Stimulated activated CD4-positive, alpha-beta T cell treated with anti-CD3 and anti-CD28 coated beads, Interleukin-12 subunit alpha, Interleukin-12 subunit beta, amount 100 ng/mL, for 24 hours (primary cell): ENCODE data around the gene UCKL1.
A peak's percentile ranks its signal among the peaks of the same experiment; 100 is the strongest.
"Not testable (repeated sequence)": the region's sequence is repeated elsewhere in the genome, so short reads cannot be mapped to it uniquely, and the experiment has no call there.

Source experiments
- DNase-seq, 2 experiments: peaks; one replicate each; pipeline ENCODE4 v3.0.0-alpha.2; 2020; ENCODE audit warnings: low read depth in 2 of 2

UCKL1 gene

GRCh38 chr20:63944078-63944941 lies 11.9 kb downstream of the UCKL1 start:
- no peak for DNase-seq

DNA sequence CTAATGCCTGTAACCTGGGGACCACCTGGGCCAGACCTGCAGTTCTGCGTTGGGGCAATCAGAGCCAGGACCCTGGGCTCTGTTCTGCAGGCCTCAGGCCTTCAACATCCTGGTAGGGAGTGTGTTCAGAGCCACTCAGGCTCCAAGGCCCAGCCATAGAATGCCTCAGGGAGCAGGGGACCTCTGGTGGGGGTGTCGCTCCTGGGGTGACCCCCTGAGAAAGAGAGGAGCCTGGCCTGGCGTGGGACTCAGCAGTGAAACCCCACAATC lies 12.5 kb downstream of the UCKL1 start:
- no peak for DNase-seq

DNA sequence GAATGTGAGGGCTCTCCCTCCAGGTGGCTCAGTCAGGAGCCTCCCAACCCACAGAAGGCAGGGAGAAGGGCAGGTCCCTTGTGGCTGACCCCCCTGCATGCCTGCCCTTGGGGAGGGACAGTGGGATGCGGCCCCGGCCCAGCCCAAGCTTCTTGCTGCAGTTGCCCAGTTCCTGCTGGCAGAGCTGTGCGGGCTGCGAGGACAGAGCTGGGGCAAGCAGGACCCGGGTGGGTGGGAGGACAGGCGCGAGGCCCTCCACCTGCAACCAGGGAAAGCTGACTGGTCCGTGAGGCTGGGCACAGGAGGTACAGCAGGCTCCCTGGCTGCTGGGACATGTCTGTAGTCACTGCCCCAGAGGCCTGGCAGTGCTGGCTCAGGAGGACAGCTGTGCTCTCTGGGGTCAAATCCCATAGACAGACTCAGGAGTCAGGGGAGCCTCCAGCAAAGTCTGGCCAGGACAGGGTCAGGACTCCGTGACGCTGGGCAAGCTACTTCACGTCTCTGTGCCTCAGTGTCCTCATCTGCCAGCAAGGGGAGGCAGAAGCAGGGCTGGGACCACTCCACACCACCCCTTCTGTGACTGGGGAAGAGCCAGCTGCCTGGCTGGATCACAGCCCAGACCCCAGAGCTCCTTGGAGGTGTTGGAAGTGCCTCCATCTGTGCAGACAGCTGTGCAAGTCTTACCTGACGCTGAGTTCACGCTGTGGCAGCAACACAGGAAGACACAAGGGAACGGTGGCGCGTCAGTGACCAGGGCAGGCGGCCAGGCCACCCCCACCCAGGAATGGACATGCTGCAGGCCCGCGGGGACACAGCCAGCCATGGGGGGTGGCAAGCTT lies 13.0 kb downstream of the UCKL1 start:
- no peak for DNase-seq

DNA sequence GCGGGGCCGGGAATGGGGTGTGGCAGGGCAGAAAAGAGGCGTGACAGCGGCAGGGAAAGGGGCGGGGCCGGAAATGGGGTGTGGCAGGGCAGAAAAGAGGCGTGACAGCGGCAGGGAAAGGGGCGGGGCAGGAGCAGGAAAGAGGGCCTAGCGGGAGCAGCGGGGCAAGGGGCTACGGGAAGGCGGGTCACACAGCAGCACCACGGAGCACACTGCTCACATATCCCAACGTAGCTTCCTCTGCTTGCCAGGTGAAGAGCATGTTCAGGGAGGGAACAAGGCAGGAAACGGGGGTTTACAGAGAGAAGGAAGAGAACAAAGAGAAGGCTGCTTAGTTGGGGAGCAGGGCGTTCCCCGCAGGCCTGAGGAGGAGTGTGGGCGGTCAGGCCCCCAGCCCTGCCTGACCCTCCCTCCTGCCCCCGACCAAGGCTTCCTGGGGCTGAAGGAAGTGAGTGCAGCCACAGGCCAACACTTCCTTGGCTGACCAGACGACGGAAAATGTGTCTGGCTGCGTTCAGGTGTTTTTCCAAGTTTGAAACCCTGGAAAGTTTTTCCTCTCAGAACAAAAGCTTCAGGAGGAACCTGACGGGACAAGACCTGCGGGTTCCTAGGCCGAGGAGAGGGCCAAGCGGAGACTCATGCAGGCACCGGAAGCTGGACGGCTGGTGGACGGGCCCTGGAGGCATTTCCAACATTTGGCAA lies 13.8 kb downstream of the UCKL1 start:
- DNase-seq, result peak in 1 of 2 experiments; percentile 47

- DNase-seq, result peak; percentile 35 to 63
Observed at GRCh38 chr20:63941282-63942081, 14.7 kb downstream of the UCKL1 start.

DNA sequence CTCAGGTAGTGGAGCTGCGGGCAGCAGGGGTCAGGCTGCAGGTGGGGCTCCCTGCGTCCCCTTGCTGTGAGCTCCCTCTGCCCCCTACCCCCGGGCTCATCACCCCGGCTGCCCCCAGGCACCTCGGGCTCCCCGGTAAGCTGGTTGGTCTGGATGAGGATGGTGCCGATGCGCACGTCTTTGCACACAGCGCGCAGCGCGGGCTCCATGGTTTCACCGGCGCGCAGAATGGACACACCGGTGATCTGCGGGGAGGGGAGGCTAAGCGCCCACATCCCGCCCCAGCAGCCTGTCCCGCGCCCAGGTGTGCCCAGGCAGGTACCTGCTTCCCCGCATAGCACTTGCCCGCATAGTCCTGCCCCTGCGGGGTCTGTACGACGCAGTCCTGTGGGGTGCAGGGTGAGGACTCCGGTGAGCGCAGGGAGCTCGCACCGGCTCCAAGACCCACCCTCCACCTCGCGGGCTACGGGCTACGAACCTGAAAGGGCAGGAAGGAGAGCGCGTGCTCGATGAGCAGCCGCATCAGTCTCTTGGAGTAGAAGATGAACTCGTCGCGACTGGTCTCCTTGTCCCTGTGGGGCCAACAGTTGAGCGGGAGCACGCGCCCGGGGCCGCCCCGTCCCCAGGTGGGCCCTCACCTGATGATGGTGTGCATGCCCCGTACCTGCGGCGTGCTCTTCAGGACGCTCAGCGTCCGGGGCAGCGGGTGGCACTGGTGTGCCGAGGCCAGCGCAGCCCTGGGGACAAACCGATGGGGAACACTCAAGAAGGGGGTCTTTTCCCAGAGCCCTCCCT lies 15.5 kb downstream of the UCKL1 start:
- DNase-seq, result no peak

DNA sequence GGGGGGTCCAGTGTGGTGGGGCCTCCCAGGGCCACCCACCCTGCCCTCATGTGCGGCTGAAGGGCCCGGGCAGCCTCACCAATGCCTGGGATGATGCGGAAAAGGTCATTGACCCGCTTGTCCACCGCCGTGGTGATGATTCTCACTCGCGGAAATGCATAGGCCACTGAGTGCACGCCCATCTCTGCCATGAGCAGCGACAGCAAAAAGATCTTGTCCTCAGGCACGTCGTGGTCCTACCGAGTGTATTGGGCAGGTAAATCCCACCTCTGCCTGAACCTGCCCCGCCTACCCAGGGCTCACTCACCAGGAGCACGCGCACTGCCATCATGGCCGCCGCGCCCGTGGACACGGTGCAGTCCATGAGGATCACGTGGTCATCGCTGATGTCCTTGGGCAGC lies 16.1 kb downstream of the UCKL1 start:
- no peak for DNase-seq

- DNase-seq, result no peak
Observed at GRCh38 chr20:63939061-63939935, 16.9 kb downstream of the UCKL1 start.

GRCh38 chr20:63937596-63937995 lies 18.6 kb downstream of the UCKL1 start:
- no peak for DNase-seq

DNA sequence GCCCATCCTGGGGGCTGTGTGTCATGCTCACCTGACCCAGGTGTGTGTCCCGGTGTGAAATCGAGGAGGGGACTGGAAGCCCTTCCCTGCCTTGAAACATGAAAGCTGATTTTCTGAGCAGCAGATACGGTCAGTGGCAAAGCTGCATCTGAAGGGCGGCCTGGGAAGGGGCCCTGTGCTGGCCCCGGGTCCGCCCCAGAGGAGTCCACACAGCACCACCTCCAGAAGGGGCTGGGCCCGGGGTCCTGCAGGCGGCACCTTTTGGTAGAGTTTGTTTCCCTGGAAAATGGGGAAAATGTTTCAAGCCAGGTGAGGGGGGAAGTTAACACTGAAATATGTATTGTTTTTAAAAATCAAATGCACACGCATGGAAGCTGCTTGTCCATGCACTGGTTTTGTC lies 20.8 kb downstream of the UCKL1 start:
- no peak for DNase-seq

- no peak for DNase-seq
Observed at GRCh38 chr20:63934271-63935068, 21.7 kb downstream of the UCKL1 start.

DNA sequence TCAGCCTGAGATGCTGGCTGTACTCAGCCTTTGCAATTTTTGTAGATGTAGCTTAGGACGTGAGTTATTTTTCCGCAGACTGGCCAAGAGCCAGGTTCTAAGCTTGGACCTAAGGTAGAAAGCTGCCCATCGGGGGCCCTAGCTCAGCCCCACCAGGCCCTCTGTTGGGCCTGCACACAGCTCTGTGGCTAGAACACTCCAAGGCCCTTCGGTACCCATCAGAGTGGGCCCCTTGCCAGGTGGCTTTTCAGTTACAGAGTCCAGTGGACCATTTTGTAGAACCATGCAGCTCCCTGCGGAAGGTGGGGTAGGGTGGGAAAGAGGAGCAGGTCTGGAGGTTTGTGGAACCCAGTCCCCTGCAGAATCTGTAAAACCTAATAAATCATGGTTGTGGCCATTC lies 22.6 kb downstream of the UCKL1 start:
- DNase-seq, result no peak

DNA sequence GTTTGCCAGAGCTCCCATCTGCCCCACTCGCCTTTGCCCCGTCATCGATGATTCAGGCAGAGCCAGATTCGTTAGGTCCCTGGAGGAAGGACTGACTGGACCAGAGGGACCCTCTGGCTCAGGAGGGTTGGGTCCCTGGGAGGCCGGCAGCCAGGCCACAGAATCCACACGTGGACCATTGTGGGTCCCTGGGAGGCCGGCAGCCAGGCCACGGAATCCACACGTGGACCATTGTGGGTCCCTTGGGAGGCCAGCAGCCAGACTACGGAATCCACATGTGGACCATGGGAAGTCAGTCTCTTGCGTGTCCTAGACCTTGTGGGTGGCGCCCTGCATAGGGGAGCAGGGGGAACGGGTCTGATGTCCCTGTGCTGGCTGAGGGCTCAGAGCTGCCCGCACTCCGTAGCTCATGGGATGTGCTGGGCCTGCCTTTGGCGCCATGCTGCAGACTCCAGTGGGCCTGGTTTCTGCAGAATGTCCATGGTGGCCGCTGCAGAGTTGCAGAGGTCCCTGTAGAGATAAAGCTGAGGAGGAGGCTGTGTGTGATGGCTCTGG lies 23.5 kb downstream of the UCKL1 start:
- DNase-seq, result no peak

GRCh38 chr20:63931735-63932134 lies 24.5 kb downstream of the UCKL1 start:
- no peak for DNase-seq

DNA sequence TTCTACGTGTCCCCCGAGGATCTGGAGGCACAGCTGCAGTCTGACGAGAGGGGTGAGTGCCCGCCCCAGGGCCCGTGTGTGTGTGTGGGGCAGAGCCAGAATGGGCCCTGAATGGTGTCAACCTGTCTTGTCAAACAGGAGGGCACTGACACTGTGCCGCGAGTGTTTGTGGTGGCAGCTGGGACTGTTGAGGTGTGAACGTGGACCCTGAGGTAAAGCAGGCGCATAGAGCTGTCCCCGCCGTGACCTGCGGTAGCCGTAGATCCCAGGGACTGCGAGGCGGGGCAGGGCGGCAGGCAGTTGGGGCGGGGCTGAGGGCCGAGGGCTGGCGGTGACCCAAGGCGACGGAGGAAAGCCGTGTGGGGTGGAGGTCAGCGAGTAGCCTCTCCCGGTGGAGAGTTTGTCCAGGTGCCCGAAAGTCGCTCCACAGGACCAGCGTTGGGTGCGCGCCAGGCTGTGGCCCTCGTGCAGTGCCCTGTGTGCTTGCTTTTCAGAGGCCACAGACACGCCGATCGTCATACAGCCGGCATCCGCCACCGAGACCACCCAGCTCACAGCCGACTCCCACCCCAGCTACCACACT lies 25.2 kb downstream of the UCKL1 start:
- no peak for DNase-seq

- DNase-seq, result not testable (repeated sequence)
Observed at GRCh38 chr20:63929473-63929883, 26.7 kb downstream of the UCKL1 start.

- no peak for DNase-seq
Observed at GRCh38 chr20:63929071-63929470, 27.1 kb downstream of the UCKL1 start.

GRCh38 chr20:63926298-63926697 lies 29.9 kb downstream of the UCKL1 start:
- no peak for DNase-seq
